Measurements from ENCODE around the gene ATP5MG. TPM values are rescaled to one million over a fixed set of nuclear protein-coding genes. Genes with fewer than 3 reads are reported as not detected.

ATP5MG gene
- polyA plus RNA-seq, 1 experiment = 170 TPM

- DNase-seq (ENCODE audit: low read depth) = no peak
- Histone ChIP-seq H3K27me3 (ENCODE audit: control insufficient read depth, insufficient read depth, low read length) (no peaks in the 10 kb centered on the region; the same call in 1 of the 2 replicates), H3K36me3 (ENCODE audit: control insufficient read depth, insufficient read depth, low read length) (no peaks in the 10 kb centered on the region), H3K4me3 (ENCODE audit: low read depth, low read length) (no peak overlapping the region)
- CTCF ChIA-PET = no interaction called here
- POLR2A ChIA-PET = no interaction called here
- TF ChIP-seq CTCF (IDR thresholded peaks at IDR 0.05; ENCODE audit: insufficient read depth, low read depth, low read length) = no peak
Measured at GRCh38 chr11:118449316-118449918, 48.0 kb downstream of the ATP5MG start.

- ChIA-PET CTCF (interaction anchor here (1.1 kb wide), 1 partner anchor 26 kb away, joined by 3 read pairs; no protein-coding TSS in a partner anchor), POLR2A (no interaction called here)
- no peak for TF ChIP-seq CTCF (IDR thresholded peaks at IDR 0.05; ENCODE audit: insufficient read depth, low read depth, low read length)
- Histone ChIP-seq H3K27me3 (ENCODE audit: control insufficient read depth, insufficient read depth, low read length) (no peaks in the 10 kb centered on the region; the same call in 1 of the 2 replicates), H3K4me3 (ENCODE audit: low read depth, low read length) (no peak overlapping the region), H3K36me3 (ENCODE audit: control insufficient read depth, insufficient read depth, low read length) (no peaks in the 10 kb centered on the region)
- DNase-seq (ENCODE audit: low read depth) = no peak
Measured at GRCh38 chr11:118450451-118450850, 49.0 kb downstream of the ATP5MG start.

Other genes starting within 250 kb of the ATP5MG start
- gene SCN4B, start 248.8 kb upstream of the ATP5MG start, polyA plus RNA-seq (2011; rRNA removed) = 0.36 and 0.43 TPM in 2 replicates
- not detected in 2 replicates for gene SCN2B, start 225.0 kb upstream of the ATP5MG start, polyA plus RNA-seq (2011; rRNA removed)
- not detected in 2 replicates for gene JAML, start 176.6 kb upstream of the ATP5MG start, polyA plus RNA-seq (2011; rRNA removed)
- 0.39 and 0.53 TPM in 2 replicates for gene MPZL3, start 149.2 kb upstream of the ATP5MG start, polyA plus RNA-seq (2011; rRNA removed)
- gene MPZL2, start 137.3 kb upstream of the ATP5MG start, polyA plus RNA-seq (2011; rRNA removed) = not detected in 2 replicates
- not detected in 2 replicates for gene CD3E, start 96.9 kb upstream of the ATP5MG start, polyA plus RNA-seq (2011; rRNA removed)
- gene CD3D, start 58.9 kb upstream of the ATP5MG start, polyA plus RNA-seq (2011; rRNA removed) = not detected in 2 replicates
- not detected in 2 replicates for gene CD3G, start 57.3 kb upstream of the ATP5MG start, polyA plus RNA-seq (2011; rRNA removed)
- 15.9 and 24.7 TPM in 2 replicates for gene UBE4A, start 42.0 kb upstream of the ATP5MG start, polyA plus RNA-seq (2011; rRNA removed)
- gene KMT2A, start 34.9 kb downstream of the ATP5MG start, polyA plus RNA-seq (2011; rRNA removed) = 19.8 and 21.9 TPM in 2 replicates
- not detected in 2 replicates for gene TTC36, start 125.9 kb downstream of the ATP5MG start, polyA plus RNA-seq (2011; rRNA removed)
- 16.1 and 30.2 TPM in 2 replicates for gene TMEM25, start 129.6 kb downstream of the ATP5MG start, polyA plus RNA-seq (2011; rRNA removed)
- 34.8 and 41.4 TPM in 2 replicates for gene IFT46, start 164.3 kb downstream of the ATP5MG start, polyA plus RNA-seq (2011; rRNA removed)
- 206 and 286 TPM in 2 replicates for gene ARCN1, start 170.8 kb downstream of the ATP5MG start, polyA plus RNA-seq (2011; rRNA removed)
- gene PHLDB1, start 206.0 kb downstream of the ATP5MG start, polyA plus RNA-seq (2011; rRNA removed) = 51.1 and 74.7 TPM in 2 replicates